ENCODE data around the gene GTF2E1. TPM values are rescaled to one million over a fixed set of nuclear protein-coding genes. Genes with fewer than 3 reads are reported as not detected.

GTF2E1 gene
- total and polyA plus RNA-seq, 2 donors (not counting 1 experiment from before 2014, with no cell fraction given), result 6.0 to 24.7 TPM

GRCh38 chr3:120793601-120794000 is 51.1 kb downstream of the GTF2E1 start:
- H3K4me3 ChIP-seq (ENCODE audit: control extremely low read depth in 1 of 5, extremely low read depth in 1 of 5, insufficient read depth in 1 of 5, low read depth in 2 of 5, low read length in 4 of 5), result no peak overlapping the region
- H3K4me1 ChIP-seq (ENCODE audit: control insufficient read depth in 2 of 2, insufficient read depth in 2 of 2, low read length in 2 of 2), result no peaks in the 10 kb centered on the region
- no peaks in the 10 kb centered on the region for H3K27me3 ChIP-seq (replicated peaks in 1 of 4; ENCODE audit: control extremely low read depth in 1 of 4, control insufficient read depth in 3 of 4, insufficient read depth in 4 of 4, low read length in 3 of 4)
- H4K20me1 ChIP-seq (ENCODE audit: control insufficient read depth, insufficient read depth, low read length, poor library complexity, severe bottlenecking), result no peaks in the 10 kb centered on the region
- Mint-ChIP-seq H3K27me3 (no peaks in the 10 kb centered on the region), H3K9me3 (ENCODE audit: insufficient read depth) (no peaks in the 10 kb centered on the region), H3K4me1 (no peaks in the 10 kb centered on the region), H3K27ac (no peak overlapping the region), H3K4me3 (no peak overlapping the region)
- H3K36me3 ChIP-seq (replicated peaks in 1 of 2; ENCODE audit: control extremely low read depth in 1 of 2, control insufficient read depth in 1 of 2, extremely low read depth in 1 of 2, insufficient read depth in 2 of 2, low read length in 1 of 2), result no peaks in the 10 kb centered on the region
- TF ChIP-seq CTCF (IDR thresholded peaks at IDR 0.05), result no peak
- H3K9me3 ChIP-seq (ENCODE audit: control extremely low read depth in 1 of 3, control insufficient read depth in 2 of 3, insufficient read depth in 1 of 3, low read length in 2 of 3), result no peaks in the 10 kb centered on the region
- intact Hi-C loops (cut with micrococcal nuclease), result loop anchor here (10.0 kb wide), 1 partner anchor 549 kb away; no protein-coding TSS in a partner anchor
- ChIA-PET CTCF (interaction anchor here (1.4 to 4.8 kb wide), 3 partner anchors 13 to 550 kb away, joined by 5 to 126 read pairs (median 9); no protein-coding TSS in a partner anchor), POLR2A (no interaction called here)
- H3K79me2 ChIP-seq (ENCODE audit: control insufficient read depth, insufficient read depth, low read length), result no peaks in the 10 kb centered on the region
- H3K27ac ChIP-seq (ENCODE audit: low read length in 2 of 2), result no peak overlapping the region
- H3K9ac ChIP-seq (ENCODE audit: low read length), result no peak overlapping the region
- ATAC-seq (ENCODE audit: low read depth) (no peak), DNase-seq (no peak)
- H3K4me2 ChIP-seq (replicated peaks; ENCODE audit: low read depth, low read length, poor library complexity, severe bottlenecking), result no peak overlapping the region
- no CpG with 5 or more reads among the region's 1 CpG for WGBS (ENCODE audit: insufficient coverage)
- H2AFZ ChIP-seq (ENCODE audit: insufficient read depth, low read depth, low read length, poor library complexity, severe bottlenecking), result no peak overlapping the region

- Histone ChIP-seq H2AFZ (ENCODE audit: insufficient read depth, low read depth, low read length, poor library complexity, severe bottlenecking) (no peak overlapping the region), H3K9ac (ENCODE audit: low read length) (no peak overlapping the region), H3K9me3 (ENCODE audit: control extremely low read depth in 1 of 3, control insufficient read depth in 2 of 3, insufficient read depth in 1 of 3, low read length in 2 of 3) (no peaks in the 10 kb centered on the region), H3K4me1 (ENCODE audit: control insufficient read depth in 2 of 2, insufficient read depth in 2 of 2, low read length in 2 of 2) (no peaks in the 10 kb centered on the region), H3K4me3 (ENCODE audit: control extremely low read depth in 1 of 5, extremely low read depth in 1 of 5, insufficient read depth in 1 of 5, low read depth in 2 of 5, low read length in 4 of 5) (no peak overlapping the region), H3K27me3 (replicated peaks in 1 of 4; ENCODE audit: control extremely low read depth in 1 of 4, control insufficient read depth in 3 of 4, insufficient read depth in 4 of 4, low read length in 3 of 4) (no peaks in the 10 kb centered on the region), H3K79me2 (ENCODE audit: control insufficient read depth, insufficient read depth, low read length) (no peaks in the 10 kb centered on the region), H3K36me3 (replicated peaks in 1 of 2; ENCODE audit: control extremely low read depth in 1 of 2, control insufficient read depth in 1 of 2, extremely low read depth in 1 of 2, insufficient read depth in 2 of 2, low read length in 1 of 2) (no peaks in the 10 kb centered on the region), H3K27ac (ENCODE audit: low read length in 2 of 2) (no peak overlapping the region), H4K20me1 (ENCODE audit: control insufficient read depth, insufficient read depth, low read length, poor library complexity, severe bottlenecking) (no peaks in the 10 kb centered on the region), H3K4me2 (replicated peaks; ENCODE audit: low read depth, low read length, poor library complexity, severe bottlenecking) (no peak overlapping the region)
- Mint-ChIP-seq H3K27ac (no peak overlapping the region), H3K9me3 (ENCODE audit: insufficient read depth) (no peaks in the 10 kb centered on the region), H3K27me3 (no peaks in the 10 kb centered on the region), H3K4me3 (no peak overlapping the region), H3K4me1 (no peaks in the 10 kb centered on the region)
- DNase-seq (peak; percentile 73), ATAC-seq (ENCODE audit: low read depth) (peak; percentile 76)
- CTCF ChIA-PET, result interaction anchor here (0.5 to 4.8 kb wide), 20 partner anchors 10 to 551 kb away, joined by 3 to 126 read pairs (median 5); partner anchors contain the start of gene NDUFB4
- WGBS (ENCODE audit: insufficient coverage), result no CpG with 5 or more reads among the region's 5 CpGs
- intact Hi-C loops (cut with micrococcal nuclease), result loop anchor here (1.0 to 10.0 kb wide), 2 partner anchors 234 to 550 kb away; no protein-coding TSS in a partner anchor
- POLR2A ChIA-PET, result no interaction called here
- no peak for TF ChIP-seq EZH2 (IDR thresholded peaks at IDR 0.05; ENCODE audit: borderline replicate concordance, insufficient read depth, low read depth, low read length, poor library complexity, severe bottlenecking)
- TF ChIP-seq CTCF (IDR thresholded peaks at IDR 0.05), result peak; percentile 76
Observed at GRCh38 chr3:120795017-120795648, 52.6 kb downstream of the GTF2E1 start.

Measured in B cell (primary cell).